Karpas-422 (cell line): ENCODE data around the gene NYAP2. TPM values are rescaled to one million over a fixed set of nuclear protein-coding genes. Genes with fewer than 3 reads are reported as not detected.

Experiments
- DNase-seq: peaks from one replicate; pipeline ENCODE4 v3.0.0-alpha.2; 2015
- H2AFZ ChIP-seq: fragments of 200-600 bp; sonication (generic); 2 replicates; pipeline ENCODE4 v1.6.1; 2014; ENCODE audit warnings: antibody characterized with exemption, low read length, mixed read lengths
- H3K27ac ChIP-seq: fragments of 200-600 bp; sonication (generic); 2 replicates; pipeline ENCODE4 v1.5.1; 2014; ENCODE audit warnings: mild to moderate bottlenecking, low read length, moderate library complexity
- H3K27me3 ChIP-seq: fragments of 200-600 bp; sonication (generic); 2 replicates; pipeline ENCODE4 v1.6.1; 2014; ENCODE audit warnings: low read length, mixed read lengths
- H3K36me3 ChIP-seq: fragments of 200-600 bp; sonication (generic); 2 replicates; pipeline ENCODE4 v1.6.1; 2014; ENCODE audit warnings: low read length, mixed read lengths; ENCODE audit not compliant: insufficient read depth
- H3K4me1 ChIP-seq: fragments of 200-600 bp; sonication (generic); 2 replicates; pipeline ENCODE4 v1.6.1; 2014; ENCODE audit warnings: mild to moderate bottlenecking, low read length, mixed read lengths
- H3K4me2 ChIP-seq: fragments of 200-600 bp; sonication (generic); 2 replicates; pipeline ENCODE4 v1.6.1; 2014; ENCODE audit warnings: low read length, low read depth, mild to moderate bottlenecking; ENCODE audit not compliant: poor library complexity, severe bottlenecking
- H3K4me3 ChIP-seq: fragments of 200-600 bp; sonication (generic); 2 replicates; pipeline ENCODE4 v1.5.1; 2014; ENCODE audit warnings: mild to moderate bottlenecking, antibody characterized with exemption, low read length, mixed read lengths
- H3K79me2 ChIP-seq: fragments of 200-600 bp; sonication (generic); 2 replicates; pipeline ENCODE4 v1.6.1; 2014; ENCODE audit warnings: mild to moderate bottlenecking, low read length, mixed read lengths
- H3K9ac ChIP-seq: fragments of 200-600 bp; sonication (generic); 2 replicates; pipeline ENCODE4 v1.6.0; 2014; ENCODE audit warnings: low read length
- H3K9me2 ChIP-seq: fragments of 200-600 bp; sonication (generic), shearing (Covaris generic); replicated peaks from 2 replicates; pipeline ENCODE4 v1.6.0; 2014; ENCODE audit warnings: mild to moderate bottlenecking, low read length, moderate library complexity; ENCODE audit not compliant: insufficient read depth
- H3K9me3 ChIP-seq: fragments of 300-700, 200-600 bp; sonication (generic); 2 replicates; pipeline ENCODE4 v1.6.1; 2014; ENCODE audit warnings: low read length, mixed read lengths
- H4K20me1 ChIP-seq: fragments of 200-600 bp; sonication (generic); 2 replicates; pipeline ENCODE4 v1.6.1; 2014; ENCODE audit warnings: mild to moderate bottlenecking, antibody characterized with exemption, low read length, low read depth; ENCODE audit not compliant: insufficient read depth
- small RNA-seq: library from RNA; depleted of rRNA; stranded (forward); fragments of <200 nt; gene quantifications from one replicate; pipeline ENCODE3, GENCODE V24; 2014
- total RNA-seq: library from RNA; depleted of rRNA; stranded (reverse); fragments of >200 nt; shearing (Covaris generic); gene quantifications from 2 replicates; pipeline ENCODE4 v1.2.3, GENCODE V29; 2014; ENCODE audit warnings: low replicate concordance

Gene NYAP2
- total RNA-seq, 1 experiment from 2014 or later = not detected

GRCh38 chr2:225690153-225690552 is 290.6 kb downstream of the NYAP2 start:
- no peaks in the 10 kb centered on the region for H3K9me3 ChIP-seq
- no peak overlapping the region for H3K27ac ChIP-seq
- H3K79me2 ChIP-seq = no peaks in the 10 kb centered on the region
- H3K27me3 ChIP-seq = no peaks in the 10 kb centered on the region
- no peak for DNase-seq
- H3K4me3 ChIP-seq = no peak overlapping the region
- no peaks in the 10 kb centered on the region for H3K36me3 ChIP-seq
- no peaks in the 10 kb centered on the region for H4K20me1 ChIP-seq
- H3K9ac ChIP-seq = no peak overlapping the region
- H3K4me1 ChIP-seq = no peaks in the 10 kb centered on the region
- no peak overlapping the region for H2AFZ ChIP-seq
- no peaks in the 10 kb centered on the region for H3K9me2 ChIP-seq
- no peak overlapping the region for H3K4me2 ChIP-seq

GRCh38 chr2:225691711-225692110 is 292.2 kb downstream of the NYAP2 start:
- no peak for DNase-seq
- Histone ChIP-seq H3K79me2 (no peaks in the 10 kb centered on the region), H4K20me1 (no peaks in the 10 kb centered on the region), H3K4me2 (no peak overlapping the region), H3K9ac (no peak overlapping the region), H3K9me2 (no peaks in the 10 kb centered on the region), H3K4me1 (no peaks in the 10 kb centered on the region), H3K27ac (no peak overlapping the region), H3K4me3 (no peak overlapping the region), H3K9me3 (no peaks in the 10 kb centered on the region), H3K36me3 (no peaks in the 10 kb centered on the region), H3K27me3 (no peaks in the 10 kb centered on the region), H2AFZ (no peak overlapping the region)

- Histone ChIP-seq H3K4me3 (no peak overlapping the region), H3K9me2 (no peaks in the 10 kb centered on the region), H3K27ac (no peak overlapping the region), H3K79me2 (no peaks in the 10 kb centered on the region), H3K4me2 (no peak overlapping the region), H3K9ac (no peak overlapping the region), H3K36me3 (no peaks in the 10 kb centered on the region), H3K27me3 (no peaks in the 10 kb centered on the region), H2AFZ (no peak overlapping the region), H4K20me1 (no peaks in the 10 kb centered on the region), H3K9me3 (no peaks in the 10 kb centered on the region), H3K4me1 (no peaks in the 10 kb centered on the region)
- no peak for DNase-seq
Observed at GRCh38 chr2:225693259-225693658, 293.7 kb downstream of the NYAP2 start.

GRCh38 chr2:225694664-225695063 is 295.2 kb downstream of the NYAP2 start:
- Histone ChIP-seq H3K9ac (no peak overlapping the region), H3K27ac (no peak overlapping the region), H3K4me3 (no peak overlapping the region), H3K27me3 (no peaks in the 10 kb centered on the region), H2AFZ (no peak overlapping the region), H3K4me1 (no peaks in the 10 kb centered on the region), H3K9me2 (no peaks in the 10 kb centered on the region), H3K9me3 (no peaks in the 10 kb centered on the region), H3K79me2 (no peaks in the 10 kb centered on the region), H4K20me1 (no peaks in the 10 kb centered on the region), H3K36me3 (no peaks in the 10 kb centered on the region), H3K4me2 (no peak overlapping the region)
- no peak for DNase-seq

- Histone ChIP-seq H3K4me3 (no peak overlapping the region), H4K20me1 (no peaks in the 10 kb centered on the region), H2AFZ (no peak overlapping the region), H3K36me3 (no peaks in the 10 kb centered on the region), H3K27ac (no peak overlapping the region), H3K27me3 (no peaks in the 10 kb centered on the region), H3K79me2 (no peaks in the 10 kb centered on the region), H3K4me2 (no peak overlapping the region), H3K9me2 (no peaks in the 10 kb centered on the region), H3K9ac (no peak overlapping the region), H3K9me3 (no peaks in the 10 kb centered on the region), H3K4me1 (no peaks in the 10 kb centered on the region)
- DNase-seq = no peak
Observed at GRCh38 chr2:225697936-225698335, 298.4 kb downstream of the NYAP2 start.

Small RNA genes lying within 50 kb of the gene (small RNA-seq; reads per million reads assigned to genes)
- gene AC016717.1 = not detected
